SIG-M5 treated with dmso at 0.1 percent for 504 hours (cell line): ENCODE results near the gene GPR148.

Experiments used
- DNase-seq: peaks from one replicate; lab custom pipeline; 2025; ENCODE audit not compliant: unreplicated experiment; lab: John Stamatoyannopoulos, UW

The GPR148 gene

DNA sequence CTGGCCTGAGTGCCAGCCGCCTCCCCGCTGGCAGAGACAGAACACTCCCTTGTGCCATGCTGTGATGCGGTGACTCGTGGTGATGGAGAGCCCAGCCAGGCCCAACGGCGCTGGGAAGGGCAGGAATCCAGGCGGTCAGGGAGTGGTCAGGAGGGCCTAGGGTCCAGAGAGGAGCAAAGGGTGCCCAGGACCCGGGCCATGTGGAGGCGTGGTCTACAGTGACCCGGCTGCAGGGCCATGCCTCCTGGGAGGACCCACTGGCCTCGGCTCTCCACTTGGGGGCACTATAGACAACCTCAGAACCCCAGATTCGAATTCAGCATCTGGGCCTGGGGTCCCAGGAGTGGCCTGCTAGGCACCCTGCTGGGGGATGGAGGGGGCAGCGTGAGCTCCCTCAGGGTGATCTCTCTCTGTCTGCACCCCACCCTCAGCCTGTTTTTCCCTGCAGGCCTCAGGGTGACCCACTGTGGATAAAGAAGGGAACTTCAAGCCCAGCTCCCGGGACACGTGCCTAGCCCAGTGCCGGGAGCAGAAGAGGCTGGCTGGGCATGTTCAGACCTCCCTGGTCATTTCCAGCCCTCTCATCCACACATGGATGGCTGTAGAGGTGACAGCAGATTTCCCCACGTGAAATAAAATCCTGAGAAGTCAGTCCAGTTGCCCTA is 39.5 kb downstream of the GPR148 start:
- no peak for DNase-seq

DNA sequence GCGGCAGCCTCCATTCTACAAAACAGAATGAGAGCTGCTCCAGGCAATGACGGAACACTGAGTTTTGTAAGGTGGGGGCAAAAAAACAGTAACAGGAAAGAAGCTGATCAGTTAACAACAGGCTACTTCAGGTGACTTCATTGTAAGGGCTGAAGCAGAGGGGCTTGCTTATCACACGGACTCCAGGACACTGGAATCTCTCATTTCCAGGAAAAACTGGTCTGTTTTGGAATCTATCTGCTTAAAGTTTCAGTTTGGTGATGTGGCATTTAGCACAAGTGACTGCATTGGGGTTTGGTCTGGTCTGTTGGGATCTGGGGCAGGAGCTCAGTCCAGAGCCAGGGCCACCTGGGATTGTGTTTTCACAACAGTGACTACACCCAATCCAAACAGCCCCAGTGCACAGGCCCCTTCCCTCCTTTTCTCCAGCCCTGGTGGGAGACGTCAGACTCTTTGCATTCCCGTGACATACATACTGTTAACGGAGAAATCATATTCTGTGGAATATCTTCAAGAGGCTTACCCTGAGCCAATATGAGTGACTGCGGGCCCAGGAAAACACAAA is 40.6 kb downstream of the GPR148 start:
- DNase-seq = no peak

DNA sequence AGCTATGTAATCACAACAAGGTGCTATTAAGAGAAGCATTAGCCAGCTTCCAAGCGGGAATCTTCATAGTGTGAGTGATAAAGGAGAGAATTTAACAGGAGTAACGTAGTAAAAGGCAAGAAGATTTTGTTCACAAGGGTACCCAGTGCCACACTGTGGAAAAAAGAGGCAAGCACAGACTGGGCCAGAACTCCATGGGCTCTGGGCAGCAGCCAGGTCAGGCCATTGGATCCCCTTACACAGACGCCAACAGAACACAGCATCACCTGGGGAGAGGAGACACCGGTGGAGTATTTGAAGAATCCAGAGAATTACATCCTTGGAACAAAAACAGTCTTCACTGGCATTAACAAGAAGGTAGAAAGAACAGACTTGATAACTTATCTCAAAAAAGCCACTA is 47.7 kb downstream of the GPR148 start:
- no peak for DNase-seq

DNA sequence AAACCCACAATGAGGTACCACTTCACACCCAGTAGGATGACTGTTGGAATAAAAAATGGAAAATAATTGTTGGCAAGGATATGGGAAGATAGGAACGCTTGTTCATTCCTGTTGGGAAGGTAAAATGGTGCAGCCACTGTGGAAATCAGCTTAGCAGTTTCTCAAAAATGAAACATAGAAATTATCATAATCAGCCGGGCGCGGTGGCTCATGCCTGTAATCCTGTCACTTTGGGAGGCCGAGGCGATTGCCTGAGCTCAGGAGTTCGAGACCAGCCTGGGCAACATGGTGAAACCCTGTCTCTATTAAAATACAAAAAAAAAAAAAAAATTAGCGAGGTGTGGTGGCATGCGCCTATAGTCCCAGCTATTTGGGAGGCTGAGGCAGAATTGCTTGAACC is 49.9 kb downstream of the GPR148 start:
- no peak for DNase-seq
